H9 (cell line): Measurements from ENCODE around the gene FARS2. TPM values are rescaled to one million over a fixed set of nuclear protein-coding genes. Genes with fewer than 3 reads are reported as not detected.

Experiments used
- DNase-seq: peaks from one replicate; pipeline ENCODE4 v3.0.0-alpha.2; 2017
- H2AFZ ChIP-seq: one replicate; pipeline ENCODE4 v1.6.1; 2013; ENCODE audit warnings: mild to moderate bottlenecking, low read length, control low read depth, moderate library complexity
- H2AK5ac ChIP-seq: 2 replicates; pipeline ENCODE4 v1.6.1; 2013; ENCODE audit warnings: low read length, control low read depth, mixed read lengths; ENCODE audit not compliant: insufficient read length
- H2BK120ac ChIP-seq: one replicate; pipeline ENCODE4 v1.6.1; 2013; ENCODE audit warnings: low read depth, mild to moderate bottlenecking, low read length, control low read depth, inconsistent platforms; ENCODE audit not compliant: poor library complexity, severe bottlenecking
- H2BK12ac ChIP-seq: 2 replicates; pipeline ENCODE4 v1.6.1; 2013; ENCODE audit warnings: low read length, control low read depth, mixed read lengths, low read depth; ENCODE audit not compliant: insufficient read length
- H2BK15ac ChIP-seq: 2 replicates; pipeline ENCODE4 v1.6.1; 2013; ENCODE audit warnings: low read depth, low read length, control low read depth
- H2BK20ac ChIP-seq: one replicate; pipeline ENCODE4 v1.6.1; 2013; ENCODE audit warnings: low read depth, mild to moderate bottlenecking, low read length, control low read depth, inconsistent platforms; ENCODE audit not compliant: poor library complexity, severe bottlenecking
- H2BK5ac ChIP-seq: 2 replicates; pipeline ENCODE4 v1.6.1; 2013; ENCODE audit warnings: low read length, control low read depth, mixed read lengths; ENCODE audit not compliant: insufficient read length
- H3K14ac ChIP-seq: 2 replicates; pipeline ENCODE4 v1.6.1; 2013; ENCODE audit warnings: low read length, control low read depth; ENCODE audit not compliant: insufficient read depth
- H3K18ac ChIP-seq: 2 replicates; pipeline ENCODE4 v1.6.1; 2013; ENCODE audit warnings: low read depth, mild to moderate bottlenecking, mixed read lengths, low read length, control low read depth; ENCODE audit not compliant: insufficient read length
- H3K23ac ChIP-seq: 2 replicates; pipeline ENCODE4 v1.6.1; 2013; ENCODE audit warnings: low read length, control low read depth, mixed read lengths, low read depth; ENCODE audit not compliant: insufficient read length
- H3K23me2 ChIP-seq: 2 replicates; pipeline ENCODE4 v1.6.1; 2013; ENCODE audit warnings: low read depth, mild to moderate bottlenecking, mixed read lengths, low read length, control low read depth; ENCODE audit not compliant: insufficient read length, poor library complexity, severe bottlenecking
- H3K27ac ChIP-seq: 2 replicates; pipeline ENCODE4 v1.5.1; 2013; ENCODE audit warnings: low read length, control low read depth, mixed read lengths, low read depth; ENCODE audit not compliant: insufficient read length
- H3K27me3 ChIP-seq: 2 replicates; pipeline ENCODE4 v1.6.1; 2013; ENCODE audit warnings: low read length, control low read depth, inconsistent platforms; ENCODE audit not compliant: insufficient read depth
- H3K4ac ChIP-seq: 2 replicates; pipeline ENCODE4 v1.6.1; 2013; ENCODE audit warnings: low read depth, mild to moderate bottlenecking, control low read depth, inconsistent platforms, low read length, moderate library complexity
- H3K4me1 ChIP-seq: 2 replicates; pipeline ENCODE4 v1.6.1; 2013; ENCODE audit warnings: low read length, control low read depth, inconsistent platforms; ENCODE audit not compliant: insufficient read depth
- H3K4me2 ChIP-seq: 2 replicates; pipeline ENCODE4 v1.6.1; 2013; ENCODE audit warnings: low read length, control low read depth, mixed read lengths; ENCODE audit not compliant: insufficient read length, insufficient read depth
- H3K56ac ChIP-seq: 2 replicates; pipeline ENCODE4 v1.6.1; 2013; ENCODE audit warnings: low read depth, mild to moderate bottlenecking, mixed read lengths, low read length, control low read depth; ENCODE audit not compliant: insufficient read length
- H3K79me1 ChIP-seq: 2 replicates; pipeline ENCODE4 v1.6.1; 2013; ENCODE audit warnings: low read depth, mild to moderate bottlenecking, moderate library complexity, low read length, control low read depth, inconsistent platforms; ENCODE audit not compliant: insufficient read depth, poor library complexity, severe bottlenecking
- H3K79me2 ChIP-seq: 2 replicates; pipeline ENCODE4 v1.6.1; 2013; ENCODE audit warnings: low read length, control low read depth, inconsistent platforms; ENCODE audit not compliant: insufficient read depth
- H3K9ac ChIP-seq: 2 replicates; pipeline ENCODE4 v1.6.1; 2013; ENCODE audit warnings: low read length, control low read depth, mixed read lengths; ENCODE audit not compliant: insufficient read length; ENCODE audit errors: extremely low read depth
- H3K9me3 ChIP-seq: one replicate; pipeline ENCODE4 v1.6.1; 2013; ENCODE audit warnings: low read depth, low read length, inconsistent platforms; ENCODE audit not compliant: control insufficient read depth
- H3T11ph ChIP-seq: one replicate; pipeline ENCODE4 v1.6.1; 2013; ENCODE audit warnings: mild to moderate bottlenecking, low read length, control low read depth, inconsistent platforms
- H4K20me1 ChIP-seq: one replicate; pipeline ENCODE4 v1.6.1; 2013; ENCODE audit not compliant: control insufficient read depth, insufficient read length, insufficient read depth
- H4K5ac ChIP-seq: 2 replicates; pipeline ENCODE4 v1.6.1; 2013; ENCODE audit warnings: low read depth, mild to moderate bottlenecking, mixed read lengths, low read length, control low read depth; ENCODE audit not compliant: insufficient read length
- H4K8ac ChIP-seq: replicated peaks from 2 replicates; pipeline ENCODE4 v1.6.1; 2013; ENCODE audit warnings: low read length, control low read depth, mixed read lengths, low read depth; ENCODE audit not compliant: insufficient read length
- H4K91ac ChIP-seq: 2 replicates; pipeline ENCODE4 v1.6.1; 2013; ENCODE audit warnings: low read depth, mild to moderate bottlenecking, moderate library complexity, mixed read lengths, low read length, control low read depth; ENCODE audit not compliant: insufficient read length
- H3K27ac Mint-ChIP-seq, 3 experiments: 2 replicates in 2 of 3; 3 replicates in 1 of 3; pipeline ENCODE4 v1.8.0; 2020 to 2021; ENCODE audit warnings: mixed read lengths in 3 of 3, mild to moderate bottlenecking in 1 of 3, moderate library complexity in 1 of 3
- H3K27me3 Mint-ChIP-seq: 2 replicates; pipeline ENCODE4 v1.8.0; 2021; ENCODE audit warnings: low read depth, mild to moderate bottlenecking, moderate library complexity, mixed read lengths
- H3K36me3 Mint-ChIP-seq, 3 experiments: 2 replicates in 2 of 3; 3 replicates in 1 of 3; pipeline ENCODE4 v1.8.0; 2020 to 2021; ENCODE audit warnings: low read depth in 3 of 3, mixed read lengths in 3 of 3; ENCODE audit not compliant: insufficient read depth in 1 of 3
- H3K4me1 Mint-ChIP-seq, 2 experiments: 2 replicates each; pipeline ENCODE4 v1.8.0; 2020; ENCODE audit warnings: mixed read lengths in 2 of 2
- H3K4me3 Mint-ChIP-seq, 2 experiments: 2 replicates in 1 of 2; 3 replicates in 1 of 2; pipeline ENCODE4 v1.8.0; 2020 to 2021; ENCODE audit warnings: mild to moderate bottlenecking in 2 of 2, mixed read lengths in 2 of 2, moderate library complexity in 1 of 2
- H3K9me3 Mint-ChIP-seq, 2 experiments: 2 replicates in 1 of 2; 3 replicates in 1 of 2; pipeline ENCODE4 v1.8.0; 2020; ENCODE audit warnings: mild to moderate bottlenecking in 2 of 2, mixed read lengths in 2 of 2, moderate library complexity in 1 of 2
- whole genome bisulfite sequencing: extraction: QIAGEN DNeasy Blood & Tissue Kit; methylation state at CpG from one replicate; pipeline ENCODE4 v1.1.7; 2013; ENCODE audit warnings: missing lambda C conversion rate, low lambda C conversion rate, mixed read lengths; ENCODE audit not compliant: insufficient read length; ENCODE audit errors: extremely low coverage; 5-methylcytosine and 5-hydroxymethylcytosine counted together
- total RNA-seq: library from RNA; stranded (reverse); gene quantifications from 2 replicates; pipeline ENCODE4 v1.2.1, GENCODE V29; 2021
- TF ChIP-seq, protein P1 (sequence below): fragments of 200-600 bp; sonication (generic); conservative IDR thresholded peaks from 3 replicates; pipeline ENCODE4 v1.8.0; 2021; ENCODE audit warnings: antibody characterized with exemption, mild to moderate bottlenecking

Gene FARS2
- total RNA-seq, 1 experiment from 2014 or later: 8.5 TPM

DNA sequence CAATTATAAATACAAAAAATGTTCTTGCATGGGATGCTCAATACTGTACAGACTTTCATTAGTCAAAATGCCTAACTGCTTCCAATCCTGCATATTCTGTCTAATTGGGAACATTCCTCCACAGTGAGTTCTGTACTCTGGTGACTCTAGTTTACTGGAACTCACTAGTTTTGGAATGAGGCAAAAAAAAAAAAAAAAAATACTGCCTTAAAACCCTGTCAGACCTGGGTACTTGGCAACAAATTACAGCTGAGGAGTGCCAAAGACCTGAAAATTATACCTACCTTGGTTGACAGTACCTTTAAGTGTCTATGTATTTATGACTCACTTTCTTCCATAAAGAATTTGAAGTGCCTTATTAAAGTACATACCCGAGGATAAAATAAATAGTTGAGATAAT, 276.7 kb downstream of the FARS2 start:
- Histone ChIP-seq H4K5ac (no peak overlapping the region), H3K4me2 (no peak overlapping the region), H3T11ph (no peak overlapping the region), H2BK5ac (no peak overlapping the region), H3K4me1 (0 out of 2 replicates have a peak, but pooled peaks cover 3% of the 10 kb centered on the region), H3K9me3 (no peaks in the 10 kb centered on the region), H2BK120ac (no peak overlapping the region), H4K20me1 (no peaks in the 10 kb centered on the region), H2BK12ac (no peak overlapping the region), H3K56ac (no peak overlapping the region), H3K23ac (no peak overlapping the region), H3K18ac (no peak overlapping the region), H3K9ac (no peak overlapping the region), H3K4ac (no peak overlapping the region), H3K27me3 (no peaks in the 10 kb centered on the region), H4K91ac (no peak overlapping the region), H2AFZ (no peak overlapping the region), H3K79me2 (no peaks in the 10 kb centered on the region), H3K14ac (no peak overlapping the region), H2BK15ac (no peak overlapping the region), H3K27ac (no peak overlapping the region), H3K23me2 (no peaks in the 10 kb centered on the region), H2AK5ac (no peak overlapping the region), H3K79me1 (no peaks in the 10 kb centered on the region), H4K8ac (no peak overlapping the region), H2BK20ac (no peak overlapping the region)
- TF ChIP-seq, protein P1, sequence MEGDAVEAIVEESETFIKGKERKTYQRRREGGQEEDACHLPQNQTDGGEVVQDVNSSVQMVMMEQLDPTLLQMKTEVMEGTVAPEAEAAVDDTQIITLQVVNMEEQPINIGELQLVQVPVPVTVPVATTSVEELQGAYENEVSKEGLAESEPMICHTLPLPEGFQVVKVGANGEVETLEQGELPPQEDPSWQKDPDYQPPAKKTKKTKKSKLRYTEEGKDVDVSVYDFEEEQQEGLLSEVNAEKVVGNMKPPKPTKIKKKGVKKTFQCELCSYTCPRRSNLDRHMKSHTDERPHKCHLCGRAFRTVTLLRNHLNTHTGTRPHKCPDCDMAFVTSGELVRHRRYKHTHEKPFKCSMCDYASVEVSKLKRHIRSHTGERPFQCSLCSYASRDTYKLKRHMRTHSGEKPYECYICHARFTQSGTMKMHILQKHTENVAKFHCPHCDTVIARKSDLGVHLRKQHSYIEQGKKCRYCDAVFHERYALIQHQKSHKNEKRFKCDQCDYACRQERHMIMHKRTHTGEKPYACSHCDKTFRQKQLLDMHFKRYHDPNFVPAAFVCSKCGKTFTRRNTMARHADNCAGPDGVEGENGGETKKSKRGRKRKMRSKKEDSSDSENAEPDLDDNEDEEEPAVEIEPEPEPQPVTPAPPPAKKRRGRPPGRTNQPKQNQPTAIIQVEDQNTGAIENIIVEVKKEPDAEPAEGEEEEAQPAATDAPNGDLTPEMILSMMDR: no peak
- no peak overlapping the region for H3K4me3 Mint-ChIP-seq
- no peak for DNase-seq
- H3K27me3 Mint-ChIP-seq: no peaks in the 10 kb centered on the region
- peaks cover 11 to 12% of the 10 kb centered on the region in 2 experiments for H3K4me1 Mint-ChIP-seq
- H3K9me3 Mint-ChIP-seq: no peaks in the 10 kb centered on the region
- H3K36me3 Mint-ChIP-seq: peaks cover 4 to 5% (median 4%) of the 10 kb centered on the region in 3 experiments
- WGBS: no CpG with 5 or more reads among the region's 1 CpG
- H3K27ac Mint-ChIP-seq: peak overlapping the region in 1 of 3 experiments; percentile 54; a peak in 1 of 7 replicates
